HL-60/S4 treated with phorbol 12-myristate 13-acetate at 8.2 ng/mL for 4 days and 3 days (cell line): Measurements from ENCODE around the gene CA11.
"Not testable (repeated sequence)": the region's sequence is repeated elsewhere in the genome, so short reads cannot be mapped to it uniquely, and the experiment has no call there.

Source experiments
- in situ Hi-C: fragments of 300-500 bp; cut with MboI; formaldehyde crosslinking; loops from 2 replicates; pipeline ENCODE4 v1.15.0; 2022; ENCODE audit warnings: low sequenced_read_pairs

The CA11 gene

DNA sequence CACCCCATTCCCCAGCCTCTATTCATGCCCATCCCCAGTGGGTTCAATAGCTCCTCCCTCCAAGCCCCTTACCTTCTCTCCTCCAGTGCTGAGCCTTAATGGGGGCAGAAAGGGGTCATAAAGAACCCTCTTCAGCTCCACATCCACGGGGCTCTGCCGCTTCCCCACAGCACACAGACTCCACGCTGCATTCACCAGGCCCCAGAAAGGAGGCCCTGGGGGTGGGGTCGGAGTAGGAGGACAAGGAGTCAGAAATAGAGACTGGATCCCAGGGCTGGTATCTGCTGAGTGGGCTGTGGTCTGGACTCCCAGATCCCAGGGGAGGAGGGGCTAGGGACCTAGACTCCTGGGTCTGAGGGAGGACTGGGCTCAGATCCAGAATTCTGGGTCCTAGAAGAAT lies 1.6 kb downstream of the CA11 start:
- in situ Hi-C loops, result no loop called here

DNA sequence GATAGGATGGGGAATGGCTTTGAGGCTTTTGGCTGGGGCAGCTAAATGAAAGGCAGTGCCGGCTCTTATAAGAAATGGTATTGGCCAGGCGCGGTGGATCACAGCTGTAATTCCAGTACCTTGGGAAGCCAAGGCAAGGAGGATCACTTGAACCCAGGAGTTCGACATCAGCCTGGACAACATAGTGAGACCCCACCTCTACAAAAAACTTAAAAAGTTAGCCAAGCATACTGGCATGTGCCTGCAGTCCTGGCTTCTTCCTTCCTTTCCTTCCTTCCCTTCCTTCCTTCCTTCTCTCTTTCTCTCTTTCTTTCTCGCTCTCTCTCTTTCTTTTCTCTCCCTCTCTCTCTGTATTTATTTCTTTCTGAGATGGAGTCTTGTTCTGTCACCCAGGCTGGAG lies 3.1 kb downstream of the CA11 start:
- in situ Hi-C loops, result no loop called here

DNA sequence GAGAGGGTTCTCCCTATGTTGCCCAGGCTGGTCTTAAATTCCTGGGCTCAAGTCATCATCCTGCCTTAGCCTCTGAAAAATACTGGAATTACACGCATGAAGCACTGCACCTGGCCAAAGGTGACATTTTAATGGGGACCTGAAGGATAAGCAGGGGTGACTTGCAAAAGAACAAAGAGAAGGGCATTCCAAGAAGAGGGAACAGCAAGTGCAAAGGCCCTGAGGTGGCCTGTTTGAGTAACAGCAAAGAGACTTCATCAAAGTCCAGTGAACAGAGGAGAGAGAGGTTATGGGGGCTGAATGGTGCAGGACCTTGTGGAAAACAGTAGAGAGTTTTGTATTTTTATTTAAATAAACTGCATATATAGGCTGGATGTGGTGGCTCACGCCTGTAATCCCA lies 4.1 kb downstream of the CA11 start:
- in situ Hi-C loops, result no loop called here

DNA sequence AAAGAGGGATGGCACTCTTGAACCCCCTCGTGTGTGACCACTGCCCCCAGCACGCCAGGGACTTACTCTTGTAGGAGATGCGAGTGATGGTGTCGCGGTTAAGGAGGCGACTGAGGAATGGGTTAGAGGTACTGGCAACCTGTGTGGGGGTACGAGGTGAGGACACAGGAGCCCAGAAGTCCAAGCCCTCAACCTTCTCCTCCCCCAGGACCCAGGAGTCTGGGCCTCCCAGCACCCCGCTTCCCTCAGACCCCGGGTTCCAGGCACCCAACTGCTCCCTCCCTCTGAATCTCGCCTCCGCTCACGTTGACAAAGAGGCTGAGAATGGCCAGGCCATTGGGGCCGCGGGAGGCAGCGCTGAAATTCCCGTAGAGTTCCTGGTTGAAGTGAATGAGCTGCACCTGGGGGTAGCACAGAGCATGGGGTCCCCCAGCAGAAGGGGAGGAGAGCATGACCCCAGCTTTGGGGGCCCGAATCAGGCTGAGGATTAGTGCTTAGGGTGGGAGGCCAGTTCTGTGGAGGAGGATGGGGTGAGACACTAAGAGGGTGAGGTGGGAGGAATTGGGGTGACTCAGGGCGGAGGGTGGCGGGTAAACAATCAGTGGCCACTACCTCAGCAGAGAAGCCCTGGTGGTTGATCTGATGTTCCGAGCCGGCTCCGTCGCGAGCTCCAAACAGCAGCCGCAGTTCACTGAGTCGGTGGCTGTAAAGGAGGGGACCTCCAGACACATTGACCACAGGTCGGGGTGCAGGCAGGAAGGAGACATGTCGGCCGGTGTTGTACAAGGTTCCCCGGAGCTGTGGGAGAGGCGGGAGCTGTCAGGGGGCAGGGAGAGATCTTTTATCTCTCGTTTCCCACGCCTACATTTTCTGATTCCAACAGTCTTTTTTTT lies 6.3 kb downstream of the CA11 start:
- in situ Hi-C loops, result no loop called here

DNA sequence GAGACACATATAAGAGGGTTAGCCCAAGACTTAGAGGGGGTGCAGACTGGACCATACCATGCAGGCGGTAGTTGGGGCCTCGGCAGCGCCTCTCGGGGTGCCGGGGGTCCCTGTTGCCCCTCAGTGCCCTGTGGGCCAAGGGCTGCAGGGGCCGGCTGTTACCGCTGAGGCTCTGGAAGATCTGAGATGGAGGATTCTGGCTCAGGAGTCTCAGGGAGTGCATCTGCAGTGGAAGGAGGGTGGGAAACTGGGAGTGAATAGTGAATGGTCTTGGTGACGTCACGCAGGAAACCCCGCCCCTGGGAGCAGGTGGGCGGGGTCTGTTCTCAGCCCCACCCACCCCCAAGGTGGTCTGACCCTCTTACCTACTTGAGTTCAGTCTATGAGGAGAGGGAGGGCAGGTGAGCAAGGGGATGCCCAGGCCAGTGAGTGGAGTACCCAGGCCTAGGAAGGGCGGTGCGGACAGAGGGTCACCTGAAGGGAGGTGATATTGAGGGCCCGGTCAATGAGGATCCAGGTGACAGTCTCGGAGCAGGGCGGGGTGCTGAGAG lies 7.1 kb downstream of the CA11 start:
- in situ Hi-C loops, result no loop called here

DNA sequence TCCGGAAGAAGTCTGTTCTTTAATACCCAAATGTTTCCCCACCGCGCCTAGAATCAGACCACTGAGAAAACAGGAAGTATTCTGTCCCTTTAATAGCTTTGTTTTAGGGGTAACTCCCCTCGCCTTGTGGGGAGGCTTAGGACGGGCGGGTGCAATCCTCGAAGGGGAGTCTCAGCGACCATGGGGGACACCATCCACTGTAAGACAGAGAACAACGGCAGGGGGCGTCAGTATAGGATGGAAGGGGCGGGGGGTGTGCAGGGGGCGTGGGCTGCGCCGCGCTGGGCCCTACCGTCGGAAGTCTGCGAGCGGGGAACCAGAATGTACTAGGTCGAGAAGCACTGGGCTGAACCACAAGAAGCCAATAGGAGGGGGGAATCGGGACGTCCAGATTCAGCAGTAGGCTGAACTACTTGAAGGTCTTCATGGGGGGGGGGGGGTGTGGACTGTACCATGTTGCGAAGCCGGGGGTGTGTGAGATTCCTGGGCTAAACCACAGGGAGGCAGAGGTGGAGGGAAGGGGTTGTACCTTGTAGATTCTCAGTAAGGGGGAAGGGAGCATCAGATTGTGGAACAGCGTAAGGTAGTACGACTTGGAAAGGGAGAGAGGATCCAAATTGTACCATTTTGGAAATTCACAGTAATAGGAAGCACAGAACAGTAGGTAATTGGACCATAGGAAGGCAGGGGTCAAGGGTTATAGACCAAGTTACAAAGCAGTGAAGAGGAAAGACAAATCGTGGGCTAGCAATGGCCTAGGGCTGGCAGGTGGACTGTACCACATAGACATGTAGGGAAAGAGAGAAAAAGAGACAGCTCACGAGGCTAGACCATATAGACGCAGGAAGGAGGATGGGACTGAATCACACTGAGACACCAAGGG lies 7.8 kb downstream of the CA11 start:
- in situ Hi-C loops, result no loop called here

DNA sequence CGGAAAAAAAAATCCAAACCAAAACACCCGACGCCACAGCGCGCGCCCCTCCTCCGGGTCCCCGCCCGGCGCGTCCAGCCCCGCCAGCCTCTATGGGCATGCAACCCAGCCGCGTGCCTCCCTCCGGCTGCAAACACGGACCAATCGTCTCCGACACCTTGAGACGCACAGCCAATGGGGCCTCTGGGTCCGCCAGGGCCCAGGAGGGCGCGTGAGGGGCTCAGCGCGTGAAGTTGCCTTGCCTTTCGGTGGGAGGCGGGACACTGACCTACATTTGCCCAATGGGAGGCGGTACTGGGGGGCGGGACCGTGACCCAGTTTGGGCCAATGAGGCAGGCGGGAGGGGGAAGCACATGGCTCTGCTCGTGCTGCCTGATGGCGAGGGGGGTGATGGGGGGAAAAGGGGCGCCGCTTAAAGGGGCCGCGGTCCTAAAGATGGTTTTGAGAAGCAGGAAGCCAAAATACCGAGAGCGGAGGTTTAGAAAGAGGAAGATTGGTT lies 8.5 kb downstream of the CA11 start:
- in situ Hi-C loops, result no loop called here

DNA sequence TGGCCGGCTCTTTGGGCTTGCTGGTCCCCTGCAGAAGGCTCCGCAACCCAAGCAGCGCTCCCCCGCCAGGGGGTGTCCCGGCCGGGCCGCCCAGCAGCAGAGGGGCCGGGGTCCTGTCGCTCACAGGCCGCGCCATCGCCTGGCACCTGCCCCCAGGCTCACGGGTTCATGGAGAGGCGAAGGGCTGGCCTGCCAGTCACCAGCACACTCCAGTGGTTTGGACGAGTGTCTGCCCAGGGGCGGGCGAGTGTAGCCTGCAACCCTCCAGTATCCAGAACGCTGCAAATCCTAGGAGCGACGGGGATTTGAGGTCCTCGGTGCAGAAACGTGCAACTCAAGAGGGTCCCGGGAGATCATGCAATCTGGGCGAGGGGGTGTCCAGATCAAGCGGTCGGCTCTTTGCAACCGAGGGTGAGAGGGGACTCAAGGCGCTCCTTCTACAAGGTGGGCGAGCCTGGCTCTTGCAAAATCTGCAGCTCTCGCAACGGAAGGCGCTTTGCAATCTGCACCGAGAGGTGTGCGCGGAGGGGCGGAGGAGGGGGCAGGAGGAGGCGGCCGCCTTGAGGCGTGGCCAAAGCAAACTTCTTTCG lies 9.0 kb downstream of the CA11 start, which contains the start of gene DBP:
TSS of gene DBP (minus strand) at position 521 of the 590 bp plus-strand sequence. CDS start at position 136, 385 bp downstream.
- in situ Hi-C loops, result no loop called here

DNA sequence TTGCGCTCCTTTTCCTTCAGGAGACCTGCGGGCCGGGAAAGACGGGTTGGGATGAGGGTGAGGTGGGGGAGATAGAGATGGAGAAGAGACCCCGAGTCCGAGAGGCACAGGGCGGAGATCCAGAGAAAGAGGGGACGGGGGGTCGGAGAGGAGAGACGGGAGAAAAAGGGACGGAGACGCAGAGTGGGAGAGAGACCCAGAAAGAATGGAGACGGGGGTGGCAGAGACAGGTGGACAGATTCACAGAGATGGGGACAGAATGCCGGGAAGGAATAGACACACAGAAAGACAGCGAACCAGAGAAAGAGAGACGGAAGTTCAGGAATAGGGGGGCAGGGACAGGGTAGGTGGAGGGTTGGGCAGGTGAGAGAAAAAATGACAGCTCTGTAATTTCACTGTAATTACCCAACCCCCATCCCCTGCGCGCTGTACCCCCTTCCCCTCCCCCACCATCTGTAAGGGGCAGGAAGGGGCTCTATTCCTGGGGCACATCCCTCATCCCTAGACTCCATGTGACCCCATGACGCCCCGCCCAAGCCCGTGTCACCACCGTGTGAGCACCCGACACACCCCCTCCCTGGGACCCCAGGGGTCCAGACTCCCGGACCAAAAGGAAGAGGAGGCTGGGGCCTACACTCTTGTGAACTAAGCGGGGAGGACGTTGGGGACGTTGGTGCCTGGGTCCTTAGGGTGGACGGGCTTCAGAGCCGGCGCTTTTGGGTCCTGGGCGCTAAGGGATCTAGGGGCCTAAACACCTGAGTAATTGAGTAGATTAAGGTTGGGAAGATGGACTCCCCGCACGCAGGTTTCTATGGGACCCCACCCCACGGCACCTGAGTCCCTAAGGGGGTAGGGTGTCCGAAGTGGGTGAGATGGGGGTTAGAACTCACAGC lies 9.8 kb downstream of the CA11 start:
- in situ Hi-C loops, result no loop called here

DNA sequence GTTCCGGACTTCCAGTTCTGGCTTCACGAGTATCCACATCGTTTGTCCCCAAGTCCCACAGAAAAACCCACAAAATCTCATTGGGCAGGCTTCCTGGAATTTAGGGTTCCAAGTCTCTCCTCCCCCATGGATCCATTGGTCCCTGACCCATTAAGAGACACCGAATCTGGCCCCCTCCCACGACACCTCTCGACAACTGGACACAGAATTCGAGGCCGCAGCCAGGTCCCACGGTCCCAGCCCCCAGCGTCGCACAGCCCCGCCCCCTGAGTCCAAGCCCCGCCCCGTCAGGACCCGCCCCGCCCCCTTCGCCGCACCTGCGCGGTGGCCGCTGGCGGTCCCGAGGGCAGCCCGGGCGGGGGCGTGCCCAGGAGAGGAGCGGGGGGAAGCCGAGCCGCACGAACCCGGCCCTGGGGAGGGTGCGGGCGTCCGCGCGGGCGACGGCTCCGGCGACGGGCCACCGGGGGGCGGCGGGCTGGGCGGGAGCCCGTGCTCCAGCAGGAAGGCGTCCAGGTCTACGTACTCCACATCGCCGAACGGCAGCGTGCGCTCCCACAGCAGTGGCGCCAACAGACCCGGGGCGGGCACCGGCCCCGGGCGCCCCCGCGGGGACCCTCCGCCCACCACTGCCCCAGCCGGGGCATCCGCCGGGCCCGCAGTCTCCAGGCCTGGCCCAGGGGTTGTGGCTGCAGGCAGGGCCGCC lies 10.6 kb downstream of the CA11 start:
- in situ Hi-C loops, result no loop called here

DNA sequence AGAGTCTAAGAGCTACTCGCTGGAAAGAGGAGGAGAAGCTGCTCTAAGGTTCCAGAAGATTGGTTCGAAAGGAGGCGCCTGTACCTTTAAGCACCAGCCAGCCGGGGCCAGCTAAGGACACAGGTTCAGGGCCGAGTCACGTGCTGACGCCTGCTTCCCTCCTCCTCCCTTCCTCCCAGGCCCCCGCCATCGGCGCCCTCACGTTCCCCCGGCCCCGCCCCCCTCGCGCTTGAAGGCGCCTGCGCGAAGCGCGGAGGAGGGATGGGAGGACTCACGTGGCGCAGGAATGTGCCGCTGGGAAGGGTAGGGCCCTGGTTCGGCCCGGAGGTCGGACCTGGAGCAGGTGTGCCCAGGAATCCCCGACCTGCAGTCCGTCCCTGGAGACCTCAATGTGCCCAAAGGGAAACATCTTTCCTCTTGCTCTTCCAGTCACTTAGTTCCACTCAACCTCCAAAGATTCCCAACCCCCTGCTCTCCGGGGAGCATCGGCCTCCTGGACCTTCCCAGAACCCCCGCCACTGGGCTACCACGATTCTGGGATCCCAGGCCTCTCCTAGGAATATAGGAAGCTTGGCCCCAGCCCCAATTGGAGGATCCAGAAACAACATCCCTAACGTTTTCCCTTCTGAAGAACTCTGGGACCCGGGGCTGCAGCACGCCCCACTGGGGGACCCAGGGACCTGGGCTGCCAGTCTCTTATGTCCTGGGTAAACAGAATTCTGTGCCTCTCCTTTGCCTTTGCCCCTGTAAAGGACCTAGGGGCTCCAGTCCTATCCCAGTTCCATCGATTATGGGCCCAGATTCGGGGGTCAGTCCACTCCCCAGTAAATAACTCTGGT lies 11.3 kb downstream of the CA11 start:
- in situ Hi-C loops, result no loop called here

DNA sequence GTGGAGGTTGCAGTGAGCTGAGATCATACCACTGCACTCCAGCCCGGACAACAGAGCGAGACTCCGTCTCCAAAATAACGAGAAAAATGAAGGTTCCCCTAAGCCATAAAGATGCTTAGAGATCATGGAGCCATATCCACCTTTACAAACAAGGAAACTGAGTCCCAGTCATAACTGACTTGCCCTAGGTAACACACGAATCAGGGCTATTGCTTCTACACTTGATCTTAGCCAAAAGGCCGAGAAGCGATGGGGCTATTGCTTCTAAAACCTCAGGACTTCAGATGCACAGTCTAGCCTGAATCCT lies 12.0 kb downstream of the CA11 start:
- in situ Hi-C loops, result no loop called here

DNA sequence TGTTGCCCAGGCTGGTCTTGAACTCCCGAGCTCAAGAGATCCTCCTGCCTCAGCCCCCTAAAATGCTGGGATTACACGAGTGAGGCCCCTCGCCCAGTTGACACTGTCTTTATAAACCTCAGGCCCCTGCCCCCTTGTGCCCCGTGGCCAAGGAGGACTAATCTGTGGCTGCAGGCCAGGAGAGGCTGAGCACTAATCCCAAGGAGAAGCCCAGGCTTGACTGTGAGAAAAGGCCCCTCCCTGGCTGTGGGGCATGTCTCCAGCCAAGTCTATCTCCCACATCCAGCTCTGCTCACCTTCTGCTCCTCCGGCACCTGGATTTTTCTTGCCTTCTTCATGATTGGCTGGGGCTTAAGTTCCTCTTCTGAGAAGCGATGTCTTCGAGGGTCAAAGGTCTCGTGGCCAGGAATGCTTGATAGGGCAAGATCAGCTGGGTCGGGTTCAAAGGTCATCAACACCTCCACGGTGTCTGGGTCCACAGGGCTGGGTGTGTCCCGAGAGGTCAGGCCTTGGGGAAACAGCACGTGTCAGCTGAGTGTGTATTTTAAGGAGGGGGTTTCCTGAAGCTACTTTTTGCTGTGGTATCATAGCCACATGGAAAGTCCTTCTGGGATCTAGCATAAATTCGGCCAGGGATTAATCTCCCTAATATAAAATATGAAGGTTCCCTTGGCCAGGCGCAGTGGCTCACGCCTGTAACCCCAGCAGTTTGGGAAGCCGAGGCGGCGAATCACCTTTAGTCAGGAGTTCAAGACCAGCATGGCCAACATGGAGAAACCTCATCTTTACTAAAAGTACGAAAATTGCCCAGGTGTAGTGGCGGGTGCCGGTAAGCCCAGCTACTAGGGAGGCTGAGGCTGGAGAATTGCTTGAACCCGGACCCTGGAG lies 12.6 kb downstream of the CA11 start:
- in situ Hi-C loops, result no loop called here

DNA sequence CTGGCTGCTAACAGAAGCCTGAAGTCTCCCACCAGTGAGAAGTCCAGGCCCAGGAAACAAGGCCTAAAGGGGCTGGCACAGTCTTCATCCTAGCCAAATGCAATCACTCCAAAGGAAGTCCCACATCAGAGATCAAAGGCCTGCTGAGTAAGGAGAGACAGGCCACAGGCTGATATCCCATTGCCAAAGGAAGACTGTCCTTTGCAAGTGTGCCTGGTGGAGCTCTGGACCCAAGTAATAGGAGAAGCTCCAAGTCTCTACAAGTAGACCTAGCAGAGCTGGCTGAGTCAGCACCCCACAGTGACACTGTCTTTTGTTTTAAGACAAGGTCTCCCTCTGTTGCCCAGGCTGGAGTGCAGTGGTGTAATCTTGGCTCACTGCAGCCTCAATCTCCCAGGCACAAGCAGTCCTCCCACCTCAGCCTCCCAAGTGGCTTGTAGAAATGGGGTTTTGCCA lies 13.3 kb downstream of the CA11 start:
- in situ Hi-C loops, result no loop called here

DNA sequence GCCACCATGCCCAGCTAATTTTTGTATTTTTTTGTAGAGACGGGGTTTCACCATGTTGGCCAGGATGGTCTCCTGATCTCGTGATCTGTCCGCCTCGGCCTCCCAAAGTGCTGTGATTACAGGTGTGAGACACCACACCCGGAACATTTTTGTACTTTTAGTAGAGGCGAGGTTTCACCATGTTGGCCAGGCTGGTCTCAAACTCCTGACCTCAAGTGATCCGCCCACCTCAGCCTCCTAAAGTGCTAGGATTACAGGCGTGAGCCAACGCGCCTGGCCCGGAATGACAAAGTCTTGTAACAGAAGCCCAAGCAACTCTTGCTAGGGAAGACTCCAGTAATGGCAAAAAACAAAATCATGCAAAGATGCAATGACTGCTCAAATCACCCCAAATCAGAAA lies 13.7 kb downstream of the CA11 start:
- in situ Hi-C loops, result not testable (repeated sequence)

DNA sequence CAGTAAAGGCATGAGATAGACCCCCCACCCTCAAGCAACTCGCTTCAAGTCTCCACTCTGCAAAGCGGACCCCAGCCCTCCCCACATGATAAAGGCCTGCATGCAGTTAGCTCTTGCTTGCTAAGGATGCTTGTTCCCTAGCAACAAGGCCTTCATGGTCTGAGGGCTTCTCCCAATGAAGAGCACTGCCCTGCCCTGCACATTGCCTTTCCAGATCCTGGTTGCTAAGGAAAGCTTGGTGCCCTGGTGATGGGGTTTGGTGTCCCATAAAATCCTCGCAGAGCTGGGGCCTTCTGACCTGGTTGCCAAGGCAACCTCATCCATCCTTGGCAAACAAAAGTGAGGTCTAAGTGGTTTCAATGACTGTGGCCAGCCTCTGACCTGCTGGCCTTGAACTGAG lies 14.8 kb downstream of the CA11 start:
- in situ Hi-C loops, result no loop called here

DNA sequence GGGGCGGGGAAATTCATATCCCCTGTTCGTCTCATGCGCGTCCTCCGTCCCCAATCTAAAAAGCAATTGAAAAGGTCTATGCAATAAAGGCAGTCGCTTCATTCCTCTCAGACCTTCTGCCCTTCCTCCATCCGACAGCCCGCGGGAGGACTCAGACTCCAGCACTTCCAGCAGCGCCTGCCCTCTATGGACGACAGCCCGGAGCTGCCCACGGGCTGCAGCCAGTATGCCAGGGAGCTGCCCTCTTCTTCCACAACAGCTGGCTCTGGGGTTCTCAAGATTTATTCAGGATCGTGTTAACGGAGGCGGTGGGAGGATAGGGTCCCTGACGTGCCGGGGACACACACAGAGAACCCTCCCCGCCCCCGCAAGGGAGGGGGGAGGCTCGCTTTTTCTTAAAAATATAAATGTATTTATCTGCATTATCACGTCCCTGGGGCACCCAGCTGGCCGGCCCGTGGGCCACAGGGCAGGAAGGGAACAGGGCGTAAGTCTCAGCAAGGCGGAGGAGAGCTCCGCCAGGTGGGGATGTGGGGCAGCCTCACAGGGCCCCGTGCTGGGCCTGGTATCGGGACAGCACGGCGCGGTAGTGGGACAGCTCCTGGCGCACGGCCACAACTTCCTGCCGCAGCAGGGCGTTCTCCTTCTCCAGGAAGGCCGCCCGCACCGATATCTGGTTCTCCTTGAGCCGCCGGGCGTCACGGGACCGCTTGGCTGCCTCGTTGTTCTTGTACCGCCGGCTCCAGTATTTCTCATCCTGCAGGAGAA lies 15.5 kb downstream of the CA11 start:
- in situ Hi-C loops, result no loop called here
